Naive B cell (primary cell): ENCODE measurements around the gene TMEM8B. TPM values are rescaled to one million over a fixed set of nuclear protein-coding genes. Genes with fewer than 3 reads are reported as not detected.

Source experiments
- ATAC-seq, 2 donors: fragments of 150-1000 bp; cut with Tn5 transposase; 2 replicates each; pipeline ENCODE4 v1.10.0; 2021; ENCODE audit warnings: low read depth in 2 of 2, mild to moderate bottlenecking in 2 of 2, moderate library complexity in 2 of 2
- DNase-seq: peaks from one replicate; pipeline ENCODE4 v3.0.0; 2022
- H3K27ac Mint-ChIP-seq, 6 donors: one replicate each; pipeline ENCODE4 v1.8.0; 2020 to 2022; ENCODE audit warnings: mild to moderate bottlenecking in 6 of 6, mixed read lengths in 6 of 6, moderate library complexity in 5 of 6, inconsistent platforms in 2 of 6
- H3K27me3 Mint-ChIP-seq, 3 donors: one replicate each; pipeline ENCODE4 v1.8.0; 2021 to 2022; ENCODE audit warnings: mixed read lengths in 3 of 3, mild to moderate bottlenecking in 1 of 3
- H3K36me3 Mint-ChIP-seq, 2 donors: one replicate each; pipeline ENCODE4 v1.8.0; 2020 to 2022; ENCODE audit warnings: mixed read lengths in 2 of 2, inconsistent platforms in 1 of 2, mild to moderate bottlenecking in 1 of 2
- H3K4me1 Mint-ChIP-seq, 3 donors: one replicate each; pipeline ENCODE4 v1.8.0; 2020 to 2022; ENCODE audit warnings: mixed read lengths in 3 of 3, inconsistent platforms in 1 of 3, mild to moderate bottlenecking in 1 of 3, moderate library complexity in 1 of 3
- H3K4me3 Mint-ChIP-seq, 8 donors: one replicate each; pipeline ENCODE4 v1.8.0; 2020 to 2022; ENCODE audit warnings: mild to moderate bottlenecking in 8 of 8, mixed read lengths in 8 of 8, moderate library complexity in 8 of 8, inconsistent platforms in 2 of 8
- H3K9me3 Mint-ChIP-seq, 7 donors: one replicate each; pipeline ENCODE4 v1.8.0; 2020 to 2022; ENCODE audit warnings: mixed read lengths in 7 of 7, mild to moderate bottlenecking in 5 of 7, inconsistent platforms in 2 of 7, moderate library complexity in 1 of 7
- polyA plus RNA-seq, 6 donors: library from polyadenylated mRNA; unstranded; fragments of 300-500 nt; fragmentation: Illumina TruSeq; gene quantifications; one replicate each; pipeline ENCODE4 v1.2.3, GENCODE V29; 2021; ENCODE audit warnings: low read depth in 6 of 6

Gene TMEM8B
- polyA plus RNA-seq, 6 donors from 2014 or later = 1.7 to 3.3 (median 2.3) TPM

DNA sequence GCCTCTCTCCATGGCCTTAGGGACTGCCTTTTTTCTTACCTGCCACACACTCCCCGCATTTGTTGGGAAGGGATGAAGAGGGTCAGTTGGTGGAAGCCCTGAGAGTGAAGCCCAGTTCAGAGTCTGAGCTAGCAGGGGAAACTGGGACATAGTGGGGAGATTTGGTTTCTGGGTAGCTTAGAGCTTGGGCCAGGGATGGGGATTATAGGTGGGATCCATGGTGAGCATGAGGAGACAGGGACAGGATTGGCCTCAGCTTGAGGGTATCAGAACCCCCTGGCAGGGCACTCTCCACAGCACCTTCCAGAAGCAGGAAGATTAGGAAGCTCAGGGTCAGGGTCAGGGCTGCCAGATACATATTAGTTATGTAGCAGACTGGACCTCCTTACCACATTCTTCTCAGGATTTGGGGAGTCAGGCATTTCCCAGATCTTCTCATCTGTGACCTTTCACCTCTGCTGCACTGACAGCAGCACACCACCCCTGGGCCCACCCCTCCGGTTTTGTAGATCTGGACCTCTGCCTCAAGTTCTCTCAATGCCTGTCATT is 23.3 kb downstream of the TMEM8B start:
- peaks cover 0 to 15% (median 10%) of the 10 kb centered on the region in 3 donors for H3K27me3 Mint-ChIP-seq
- H3K4me3 Mint-ChIP-seq = no peak overlapping the region
- H3K4me1 Mint-ChIP-seq = peaks cover 18 to 25% (median 22%) of the 10 kb centered on the region in 3 donors
- DNase-seq (no peak), ATAC-seq (no peak)
- H3K27ac Mint-ChIP-seq = peak overlapping the region in 1 of 6 donors; percentile 78
- no peaks in the 10 kb centered on the region for H3K36me3 Mint-ChIP-seq
- H3K9me3 Mint-ChIP-seq = no peaks in the 10 kb centered on the region

DNA sequence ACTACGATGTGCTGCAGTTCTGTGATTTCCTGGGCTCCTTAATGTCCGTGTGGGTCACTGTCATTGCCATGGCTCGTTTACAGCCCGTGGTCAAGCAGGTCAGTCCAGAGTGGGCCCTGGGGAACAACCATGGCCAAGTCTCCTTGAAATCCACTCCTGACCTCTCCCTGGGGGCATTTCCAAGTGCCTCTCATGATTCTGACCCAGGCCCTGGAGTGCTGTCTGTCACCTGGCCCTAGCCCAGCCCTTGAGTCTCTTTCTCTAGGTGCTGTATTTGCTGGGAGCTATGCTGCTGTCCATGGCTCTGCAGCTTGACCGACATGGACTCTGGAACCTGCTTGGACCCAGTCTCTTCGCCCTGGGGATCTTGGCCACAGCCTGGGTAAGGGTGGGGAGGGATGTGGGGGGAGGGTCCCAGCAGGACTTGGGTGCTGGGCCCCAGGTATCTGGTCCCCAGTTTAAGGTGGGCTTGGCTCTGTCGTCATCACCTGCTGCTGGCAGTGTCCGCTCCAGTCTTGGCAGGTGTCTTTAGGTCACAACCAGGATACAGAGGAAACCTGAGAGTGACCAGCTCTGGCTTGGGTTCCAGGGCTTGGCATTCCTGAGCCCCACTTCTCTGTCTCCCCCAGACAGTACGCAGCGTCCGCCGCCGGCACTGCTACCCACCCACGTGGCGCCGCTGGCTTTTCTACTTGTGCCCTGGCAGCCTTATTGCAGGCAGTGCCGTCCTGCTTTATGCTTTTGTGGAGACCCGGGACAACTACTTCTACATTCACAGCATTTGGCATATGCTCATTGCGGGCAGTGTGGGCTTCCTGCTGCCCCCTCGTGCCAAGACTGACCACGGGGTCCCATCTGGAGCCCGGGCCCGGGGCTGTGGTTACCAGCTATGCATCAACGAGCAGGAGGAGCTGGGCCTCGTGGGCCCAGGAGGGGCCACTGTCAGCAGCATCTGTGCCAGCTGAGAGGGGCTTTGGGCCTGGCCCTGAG is 24.1 kb downstream of the TMEM8B start:
- peak overlapping the region in 1 of 8 donors; percentile 3 for H3K4me3 Mint-ChIP-seq
- DNase-seq = no peak
- H3K4me1 Mint-ChIP-seq = peaks cover 10 to 17% (median 14%) of the 10 kb centered on the region in 3 donors
- no peaks in the 10 kb centered on the region for H3K36me3 Mint-ChIP-seq
- no peak overlapping the region for H3K27ac Mint-ChIP-seq
- H3K9me3 Mint-ChIP-seq = no peaks in the 10 kb centered on the region
- ATAC-seq = no peak
- peaks cover 0 to 15% (median 10%) of the 10 kb centered on the region in 3 donors for H3K27me3 Mint-ChIP-seq

DNA sequence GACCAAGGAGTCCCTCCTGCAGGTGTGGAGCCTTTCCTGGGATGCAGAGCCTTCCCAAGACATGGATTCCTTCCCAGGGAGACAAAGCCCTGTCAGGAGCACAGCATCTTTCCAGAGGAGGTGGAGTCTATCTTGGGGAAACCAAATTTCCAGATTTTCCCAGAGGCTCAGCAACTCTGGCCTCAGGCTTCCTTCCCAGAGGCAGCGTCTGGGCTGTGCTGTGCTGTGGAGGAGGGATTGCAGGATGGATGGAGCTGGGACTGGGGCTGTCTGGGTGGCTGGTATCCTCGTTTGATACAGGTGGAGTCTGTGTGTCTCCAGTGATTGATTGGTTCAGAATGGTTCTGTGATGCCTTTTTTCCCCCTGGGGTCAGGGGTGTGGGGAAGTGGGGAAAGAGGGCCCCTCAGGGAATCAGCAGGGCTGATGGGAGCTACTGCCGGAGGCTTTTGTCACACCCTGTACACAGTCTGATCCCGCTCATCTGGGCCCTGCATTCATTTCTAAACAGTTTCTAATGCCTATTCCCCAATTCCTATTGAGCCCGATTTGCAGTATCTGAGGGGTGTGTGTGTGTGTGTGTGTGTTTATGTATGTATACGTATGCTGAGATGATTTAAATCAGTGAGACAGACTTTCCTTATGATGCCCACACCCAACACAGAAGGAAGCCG is 25.2 kb downstream of the TMEM8B start:
- no peak for DNase-seq
- H3K9me3 Mint-ChIP-seq = no peaks in the 10 kb centered on the region
- peaks cover 0 to 15% (median 10%) of the 10 kb centered on the region in 3 donors for H3K27me3 Mint-ChIP-seq
- no peak overlapping the region for H3K4me3 Mint-ChIP-seq
- H3K36me3 Mint-ChIP-seq = no peaks in the 10 kb centered on the region
- H3K27ac Mint-ChIP-seq = no peak overlapping the region
- ATAC-seq = no peak
- H3K4me1 Mint-ChIP-seq = peaks cover 3 to 15% (median 4%) of the 10 kb centered on the region in 3 donors

DNA sequence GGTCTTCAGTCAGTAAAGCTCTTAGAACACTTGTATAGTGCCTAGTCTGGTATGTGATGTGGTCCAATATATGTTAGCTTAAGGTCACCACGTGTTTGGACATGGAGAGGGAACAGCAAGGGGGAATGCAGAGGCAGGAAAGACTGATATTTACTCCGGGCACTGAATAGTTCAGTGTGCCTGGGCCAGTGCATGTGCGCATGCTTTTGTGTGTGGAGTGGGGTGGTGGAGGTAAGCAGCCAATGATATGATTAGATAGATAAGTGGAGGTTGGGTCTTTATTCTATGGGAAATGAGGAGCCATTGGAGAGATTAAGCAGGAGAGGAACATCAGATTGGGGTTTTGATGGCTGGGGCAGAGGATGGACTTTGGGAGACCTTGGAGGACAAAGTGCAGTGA is 27.2 kb downstream of the TMEM8B start:
- Mint-ChIP-seq H3K27ac (peak overlapping the region in 1 of 6 donors; percentile 41), H3K4me3 (no peak overlapping the region), H3K4me1 (peaks cover 3 to 17% (median 7%) of the 10 kb centered on the region in 3 donors), H3K9me3 (no peaks in the 10 kb centered on the region), H3K27me3 (peaks cover 5 to 19% (median 16%) of the 10 kb centered on the region in 3 donors), H3K36me3 (no peaks in the 10 kb centered on the region)
- DNase-seq = no peak
- ATAC-seq = no peak

DNA sequence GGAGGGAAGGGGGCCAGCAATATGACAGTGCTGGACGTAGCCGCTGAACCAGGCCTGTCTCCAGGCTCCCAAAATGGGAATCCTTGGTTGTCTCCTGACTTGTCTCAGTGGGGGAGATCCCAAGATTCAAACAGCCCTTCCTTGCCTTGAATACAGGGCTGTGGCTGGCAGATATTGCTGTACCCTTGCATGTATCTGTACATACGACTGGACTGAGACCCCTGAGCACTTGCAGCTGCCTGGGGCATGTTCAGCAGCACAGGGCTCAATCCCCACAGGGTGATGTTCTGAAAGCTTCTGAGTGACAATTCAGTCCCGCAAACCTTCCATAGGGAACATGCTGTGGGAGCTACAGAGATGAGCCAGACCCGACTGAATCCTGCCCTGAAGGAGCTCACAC is 27.9 kb downstream of the TMEM8B start:
- DNase-seq (no peak), ATAC-seq (no peak)
- no peak overlapping the region for H3K27ac Mint-ChIP-seq
- peaks cover 9 to 26% (median 23%) of the 10 kb centered on the region in 3 donors for H3K27me3 Mint-ChIP-seq
- no peak overlapping the region for H3K4me3 Mint-ChIP-seq
- H3K9me3 Mint-ChIP-seq = no peaks in the 10 kb centered on the region
- H3K36me3 Mint-ChIP-seq = no peaks in the 10 kb centered on the region
- peaks cover 3 to 21% (median 7%) of the 10 kb centered on the region in 3 donors for H3K4me1 Mint-ChIP-seq

DNA sequence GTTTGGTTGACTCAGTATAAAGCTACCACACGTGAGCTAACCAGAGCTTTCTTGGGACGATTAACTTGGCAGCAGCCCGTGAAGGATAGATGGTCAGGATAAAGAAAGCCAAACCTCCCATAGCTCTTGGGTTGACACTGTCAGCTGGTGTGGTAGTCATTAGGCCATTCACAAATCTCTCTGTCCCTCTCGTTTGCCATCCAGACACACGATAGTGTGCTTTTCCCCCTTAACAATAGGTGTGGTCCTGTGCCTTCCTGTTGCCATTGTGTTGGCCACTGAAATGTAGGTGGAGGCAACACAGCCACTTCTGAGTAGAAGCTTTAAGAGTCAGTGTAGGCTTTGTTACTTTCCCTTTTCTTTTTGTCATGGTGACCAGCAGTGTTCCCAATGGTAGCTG is 29.4 kb downstream of the TMEM8B start:
- Mint-ChIP-seq H3K27ac (peak overlapping the region in 1 of 6 donors; percentile 59), H3K27me3 (peaks cover 13 to 38% (median 35%) of the 10 kb centered on the region in 3 donors), H3K36me3 (no peaks in the 10 kb centered on the region), H3K4me1 (peaks cover 0 to 17% (median 7%) of the 10 kb centered on the region in 3 donors), H3K4me3 (no peak overlapping the region), H3K9me3 (no peaks in the 10 kb centered on the region)
- ATAC-seq (no peak), DNase-seq (no peak)

DNA sequence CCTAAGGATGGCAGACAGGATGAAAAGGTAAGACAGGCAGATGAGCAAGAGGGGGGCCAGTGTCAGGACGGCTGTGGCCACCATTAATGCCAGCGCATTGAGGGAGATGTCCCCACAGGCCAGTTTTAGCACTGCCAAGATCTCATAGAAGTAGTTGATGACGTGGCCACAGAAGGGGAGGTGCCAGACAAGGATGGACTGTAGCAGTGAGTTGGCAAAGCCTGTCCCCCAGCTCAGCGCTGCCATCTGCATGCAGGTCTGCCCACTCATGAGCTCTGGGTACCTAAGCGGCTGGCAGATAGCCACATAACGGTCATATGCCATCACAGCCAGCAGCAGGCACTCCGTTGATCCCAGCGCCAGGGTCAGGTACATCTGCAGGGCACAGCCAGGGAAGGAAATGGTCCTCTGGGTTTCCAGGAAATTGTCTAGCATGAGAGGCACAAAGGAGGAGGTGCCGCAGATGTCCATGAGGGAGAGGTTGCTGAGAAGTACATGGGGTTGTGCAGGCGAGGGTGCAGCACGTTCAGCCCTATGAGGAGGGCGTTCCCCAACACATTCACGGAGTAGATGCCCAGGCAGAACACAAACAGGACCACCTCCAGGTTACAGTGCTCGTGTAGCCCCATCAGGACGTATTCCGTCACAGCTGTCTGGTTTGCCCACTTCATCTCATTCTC is 30.4 kb downstream of the TMEM8B start:
- Mint-ChIP-seq H3K9me3 (no peaks in the 10 kb centered on the region), H3K4me1 (peaks cover 0 to 17% (median 7%) of the 10 kb centered on the region in 3 donors), H3K27me3 (peaks cover 13 to 40% (median 38%) of the 10 kb centered on the region in 3 donors), H3K36me3 (no peaks in the 10 kb centered on the region), H3K4me3 (peak overlapping the region in 1 of 8 donors; percentile 37), H3K27ac (peak overlapping the region in 1 of 6 donors; percentile 82)
- peak; percentile 20 for DNase-seq
- ATAC-seq = peak; percentile 74 to 75

DNA sequence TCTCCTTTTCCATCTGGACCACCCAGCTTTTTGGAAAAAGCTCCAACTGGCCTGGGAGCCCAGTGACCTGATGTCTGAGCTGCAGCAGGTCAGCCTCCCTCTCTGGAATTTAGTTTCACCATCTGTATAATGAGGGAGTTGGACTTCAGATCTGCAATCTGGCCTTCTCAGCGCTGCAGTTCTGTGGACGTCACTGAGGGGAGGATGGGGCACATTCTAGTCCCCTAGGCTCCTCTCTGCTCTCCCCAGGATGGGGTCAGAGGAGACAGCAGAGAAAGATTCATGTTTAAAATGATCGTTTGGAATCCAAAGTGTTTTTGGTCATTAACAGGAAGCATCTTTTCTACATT is 30.9 kb downstream of the TMEM8B start:
- no peaks in the 10 kb centered on the region for H3K36me3 Mint-ChIP-seq
- no peak for DNase-seq
- ATAC-seq = no peak

DNA sequence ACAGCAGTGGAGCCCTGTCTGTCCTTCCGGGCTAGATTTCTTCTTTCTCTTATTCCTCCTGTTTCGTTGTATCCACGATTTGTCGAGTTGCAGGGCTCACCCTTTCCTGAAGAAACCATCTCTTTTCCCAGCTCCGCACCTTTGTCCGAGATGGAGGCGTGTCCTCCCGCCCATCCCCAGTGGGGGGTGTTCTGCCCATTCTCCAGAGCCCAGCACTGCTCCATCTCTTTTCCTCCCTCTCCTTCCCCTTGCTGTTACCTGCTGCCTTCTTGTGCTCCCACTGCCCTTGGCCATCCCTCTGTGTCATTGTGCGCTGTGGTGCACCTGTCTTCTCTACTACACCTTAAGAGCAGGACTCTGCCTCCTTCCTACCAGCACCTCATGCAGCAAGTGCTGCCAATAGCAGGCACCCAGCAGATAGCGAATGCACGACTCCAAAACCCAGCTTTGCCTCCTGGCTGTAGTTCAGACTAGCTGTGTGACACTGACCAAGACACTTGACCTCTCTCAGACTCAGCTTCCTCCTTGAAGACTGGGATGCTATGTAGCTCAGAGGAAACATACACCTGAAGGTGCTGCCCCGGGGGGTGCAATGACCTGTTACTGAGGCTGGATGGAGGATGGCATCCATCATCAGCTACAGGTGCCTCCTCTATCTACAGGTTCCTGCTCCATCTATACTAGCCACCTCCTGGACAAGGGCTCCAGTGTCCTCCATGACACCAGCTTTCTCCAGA is 32.3 kb downstream of the TMEM8B start:
- no peak for ATAC-seq
- no peak for DNase-seq
- no peaks in the 10 kb centered on the region for H3K36me3 Mint-ChIP-seq
- H3K27ac Mint-ChIP-seq = peak overlapping the region in 1 of 6 donors; percentile 63
- H3K4me3 Mint-ChIP-seq = no peak overlapping the region
- H3K4me1 Mint-ChIP-seq = peaks cover 0 to 14% (median 7%) of the 10 kb centered on the region in 3 donors
- peaks cover 20 to 33% (median 25%) of the 10 kb centered on the region in 3 donors for H3K27me3 Mint-ChIP-seq
- H3K9me3 Mint-ChIP-seq = no peaks in the 10 kb centered on the region

More for the DNA sequence above, 30.9 kb downstream of the TMEM8B start:
- H3K27ac Mint-ChIP-seq = no peak overlapping the region
- H3K4me1 Mint-ChIP-seq = peaks cover 0 to 17% (median 7%) of the 10 kb centered on the region in 3 donors
- no peaks in the 10 kb centered on the region for H3K9me3 Mint-ChIP-seq
- H3K27me3 Mint-ChIP-seq = peaks cover 13 to 40% (median 37%) of the 10 kb centered on the region in 3 donors
- H3K4me3 Mint-ChIP-seq = no peak overlapping the region

DNA sequence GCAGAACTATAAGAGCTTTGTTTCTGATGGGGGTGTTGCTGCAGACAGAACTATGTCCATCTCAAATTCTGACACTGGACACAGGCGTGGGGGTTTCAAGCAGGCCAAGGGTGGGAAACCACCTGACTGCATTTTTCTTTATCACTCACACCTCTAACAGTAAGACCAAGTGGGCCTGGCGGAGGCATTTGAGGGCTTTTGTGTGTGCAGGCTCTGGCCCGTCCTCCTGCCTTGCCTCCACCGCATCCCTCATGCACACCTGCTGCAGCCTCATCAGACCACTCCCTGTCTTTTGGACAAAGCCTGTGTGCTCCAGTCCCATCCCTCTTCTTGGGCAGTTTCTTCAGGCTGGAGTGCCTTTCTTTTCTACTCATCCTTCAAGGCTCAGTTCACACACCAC is 33.3 kb downstream of the TMEM8B start:
- DNase-seq (no peak), ATAC-seq (no peak)
- Mint-ChIP-seq H3K27ac (no peak overlapping the region), H3K27me3 (peaks cover 20 to 30% (median 22%) of the 10 kb centered on the region in 3 donors), H3K4me3 (peak overlapping the region in 1 of 8 donors; percentile 72), H3K36me3 (no peaks in the 10 kb centered on the region), H3K4me1 (peaks cover 0 to 12% (median 7%) of the 10 kb centered on the region in 3 donors), H3K9me3 (no peaks in the 10 kb centered on the region)

DNA sequence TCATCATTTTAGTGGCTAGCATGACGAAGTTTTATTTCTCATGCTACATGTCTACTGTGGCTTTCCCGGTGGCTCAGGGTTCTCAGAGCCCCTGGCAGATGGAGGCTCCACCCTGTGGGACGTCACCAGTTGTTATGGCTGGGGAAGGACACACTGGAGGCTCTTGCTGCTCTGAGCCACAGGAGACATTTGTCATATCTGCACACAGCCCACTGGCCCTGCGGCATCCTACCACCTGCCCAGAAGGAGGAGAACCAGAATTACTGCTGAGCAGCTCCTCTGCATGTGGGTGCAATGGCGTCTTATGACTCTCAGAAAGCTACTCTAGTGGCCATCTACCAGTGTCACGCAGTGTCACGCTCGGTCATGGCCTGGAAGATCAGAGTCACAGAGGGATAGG is 34.6 kb downstream of the TMEM8B start:
- Mint-ChIP-seq H3K36me3 (no peaks in the 10 kb centered on the region), H3K9me3 (peaks cover 0 to 1% (median 0%) of the 10 kb centered on the region in 7 donors), H3K4me3 (no peak overlapping the region), H3K27ac (no peak overlapping the region), H3K27me3 (peaks cover 20 to 30% (median 22%) of the 10 kb centered on the region in 3 donors), H3K4me1 (peaks cover 0 to 7% (median 7%) of the 10 kb centered on the region in 3 donors)
- ATAC-seq (no peak), DNase-seq (no peak)

DNA sequence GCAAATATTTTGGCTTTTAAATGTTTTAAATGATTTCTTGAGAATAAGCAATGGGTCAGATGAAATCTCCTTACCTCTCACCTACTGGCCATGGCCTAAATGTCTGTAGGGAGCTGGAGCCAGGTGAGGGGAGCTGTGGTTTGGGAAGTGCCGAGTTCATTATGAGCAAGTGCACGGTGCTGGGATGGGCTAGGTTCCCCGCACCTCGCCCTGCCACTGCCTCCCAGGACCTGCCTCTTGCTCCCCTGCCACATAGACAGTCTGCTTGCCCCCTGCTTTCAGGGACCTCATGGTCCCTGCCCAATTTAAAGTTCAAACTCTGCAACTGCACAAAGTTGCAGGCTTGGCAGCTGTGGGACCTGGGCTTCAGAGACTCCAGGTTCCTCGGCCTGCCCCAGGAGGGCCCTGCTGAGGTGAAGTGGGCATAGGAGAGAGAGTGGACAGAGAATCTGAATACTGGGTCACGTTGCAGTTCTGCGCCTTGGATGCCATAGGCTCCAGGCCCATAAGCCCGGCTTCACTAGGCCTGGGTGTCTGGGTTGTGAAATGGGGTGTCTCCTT is 35.7 kb downstream of the TMEM8B start:
- no peak overlapping the region for H3K27ac Mint-ChIP-seq
- peaks cover 0 to 1% (median 0%) of the 10 kb centered on the region in 7 donors for H3K9me3 Mint-ChIP-seq
- peaks cover 20 to 30% (median 23%) of the 10 kb centered on the region in 3 donors for H3K27me3 Mint-ChIP-seq
- ATAC-seq (no peak), DNase-seq (no peak)
- no peaks in the 10 kb centered on the region for H3K36me3 Mint-ChIP-seq
- no peak overlapping the region for H3K4me3 Mint-ChIP-seq
- peaks cover 0 to 6% (median 0%) of the 10 kb centered on the region in 3 donors for H3K4me1 Mint-ChIP-seq
